Cardiac fibroblast (primary cell): ENCODE data around the gene COL4A2.

Source experiments
- DNase-seq, 2 donors: peaks; one replicate each; pipeline versions ENCODE4 v3.0.0 to v3.0.0-alpha.2; 2010; ENCODE audit warnings: low read depth in 2 of 2
- H3K4me3 ChIP-seq, 2 donors: replicated peaks in 1 of 2; 1 replicate in 1 of 2; 2 replicates in 1 of 2; pipeline ENCODE4 v1.5.1; 2011; ENCODE audit warnings: low read depth in 2 of 2, low read length in 2 of 2, mild to moderate bottlenecking in 2 of 2, moderate library complexity in 1 of 2
- TF ChIP-seq, protein P1 (sequence below): IDR thresholded peaks from one replicate; pipeline ENCODE4 v1.5.1; 2011; ENCODE audit warnings: low read depth, mild to moderate bottlenecking, low read length, inconsistent platforms

The COL4A2 gene

DNA sequence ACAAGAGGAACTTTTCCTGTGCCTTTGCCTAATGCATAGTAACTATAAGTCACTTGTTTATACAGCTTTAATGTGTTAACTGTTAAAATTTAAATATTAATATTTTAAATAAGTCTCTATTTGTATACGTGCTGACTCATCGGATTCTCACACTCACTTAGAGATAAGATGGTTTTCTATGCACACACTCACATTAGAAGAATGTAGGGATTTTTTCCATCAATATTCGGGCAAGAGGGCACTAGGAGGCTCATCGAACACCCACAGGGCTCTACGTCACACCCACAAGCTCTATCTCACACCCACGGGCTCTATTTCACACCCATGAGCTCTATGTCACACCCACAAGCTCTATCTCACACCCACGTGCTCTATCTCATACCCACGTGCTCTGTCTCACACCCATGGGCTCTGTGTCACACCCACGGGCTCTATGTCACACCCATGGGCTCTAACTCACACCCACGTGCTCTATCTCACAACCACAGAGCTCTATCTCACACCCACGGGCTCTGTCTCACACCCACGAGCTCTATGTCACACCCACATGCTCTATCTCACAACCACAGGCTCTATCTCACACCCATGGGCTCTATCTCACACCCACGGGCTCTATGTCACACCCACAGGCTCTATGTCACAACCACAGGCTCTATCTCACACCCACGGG lies 73.4 kb downstream of the COL4A2 start:
- TF ChIP-seq, protein P1, sequence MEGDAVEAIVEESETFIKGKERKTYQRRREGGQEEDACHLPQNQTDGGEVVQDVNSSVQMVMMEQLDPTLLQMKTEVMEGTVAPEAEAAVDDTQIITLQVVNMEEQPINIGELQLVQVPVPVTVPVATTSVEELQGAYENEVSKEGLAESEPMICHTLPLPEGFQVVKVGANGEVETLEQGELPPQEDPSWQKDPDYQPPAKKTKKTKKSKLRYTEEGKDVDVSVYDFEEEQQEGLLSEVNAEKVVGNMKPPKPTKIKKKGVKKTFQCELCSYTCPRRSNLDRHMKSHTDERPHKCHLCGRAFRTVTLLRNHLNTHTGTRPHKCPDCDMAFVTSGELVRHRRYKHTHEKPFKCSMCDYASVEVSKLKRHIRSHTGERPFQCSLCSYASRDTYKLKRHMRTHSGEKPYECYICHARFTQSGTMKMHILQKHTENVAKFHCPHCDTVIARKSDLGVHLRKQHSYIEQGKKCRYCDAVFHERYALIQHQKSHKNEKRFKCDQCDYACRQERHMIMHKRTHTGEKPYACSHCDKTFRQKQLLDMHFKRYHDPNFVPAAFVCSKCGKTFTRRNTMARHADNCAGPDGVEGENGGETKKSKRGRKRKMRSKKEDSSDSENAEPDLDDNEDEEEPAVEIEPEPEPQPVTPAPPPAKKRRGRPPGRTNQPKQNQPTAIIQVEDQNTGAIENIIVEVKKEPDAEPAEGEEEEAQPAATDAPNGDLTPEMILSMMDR: no peak

DNA sequence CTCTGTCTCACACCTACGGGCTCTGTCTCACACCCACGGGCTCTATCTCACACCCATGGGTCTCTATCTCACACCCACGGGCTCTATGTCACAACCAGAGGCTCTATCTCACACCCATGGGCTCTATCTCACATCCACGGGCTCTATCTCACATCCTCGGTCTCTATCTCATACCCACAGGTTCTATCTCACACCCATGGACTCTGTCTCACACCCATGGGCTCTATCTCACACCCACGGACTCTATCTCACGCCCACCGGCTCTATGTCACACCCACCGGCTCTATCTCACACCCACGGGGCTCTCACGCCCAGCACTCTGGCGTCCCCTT lies 73.9 kb downstream of the COL4A2 start:
- H3K4me3 ChIP-seq: no peak overlapping the region
- TF ChIP-seq, protein P1: no peak
- no peak for DNase-seq

More for the DNA sequence above, 73.4 kb downstream of the COL4A2 start:
- DNase-seq: peak; percentile 86 to 90
- no peak overlapping the region for H3K4me3 ChIP-seq

DNA sequence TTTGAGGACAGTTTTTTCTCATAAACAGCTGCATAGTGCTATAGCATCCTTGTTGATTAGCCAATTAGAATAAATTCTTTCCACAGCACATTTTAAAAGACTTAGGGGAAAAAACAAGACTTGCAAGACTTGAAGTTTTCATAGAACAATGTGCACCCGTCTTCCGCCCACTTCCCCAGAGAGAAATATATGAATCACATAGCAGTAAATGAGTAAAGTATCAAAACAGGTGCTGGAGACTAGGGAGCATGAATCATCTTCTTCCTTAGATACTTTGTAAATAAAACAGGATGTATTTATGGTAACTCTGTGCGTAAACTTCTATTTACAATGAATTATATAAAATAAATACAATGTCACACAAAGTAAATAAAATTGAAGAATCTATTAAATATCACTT lies 75.1 kb downstream of the COL4A2 start:
- TF ChIP-seq, protein P1: no peak
- peak; percentile 85 to 98 for DNase-seq
- H3K4me3 ChIP-seq: no peak overlapping the region

DNA sequence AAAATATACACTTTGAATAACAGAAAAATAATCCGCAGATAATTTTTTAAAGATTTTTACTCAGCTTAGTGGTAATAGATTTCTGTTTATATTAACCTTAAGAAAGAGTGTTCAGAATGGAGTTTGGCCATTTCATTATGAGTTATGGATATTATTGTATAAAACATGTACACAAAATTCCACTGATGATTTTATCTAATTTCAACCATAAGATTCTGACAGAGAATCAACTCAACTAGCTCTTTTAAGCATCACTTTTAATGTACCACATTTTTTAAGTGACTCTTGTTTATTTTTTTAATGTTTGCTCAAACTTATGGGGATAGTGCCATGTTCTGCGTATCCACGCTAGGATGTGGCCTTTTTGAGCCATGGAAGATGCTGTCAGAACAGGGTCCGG lies 75.7 kb downstream of the COL4A2 start:
- H3K4me3 ChIP-seq: no peak overlapping the region
- DNase-seq: no peak
- TF ChIP-seq, protein P1: no peak

DNA sequence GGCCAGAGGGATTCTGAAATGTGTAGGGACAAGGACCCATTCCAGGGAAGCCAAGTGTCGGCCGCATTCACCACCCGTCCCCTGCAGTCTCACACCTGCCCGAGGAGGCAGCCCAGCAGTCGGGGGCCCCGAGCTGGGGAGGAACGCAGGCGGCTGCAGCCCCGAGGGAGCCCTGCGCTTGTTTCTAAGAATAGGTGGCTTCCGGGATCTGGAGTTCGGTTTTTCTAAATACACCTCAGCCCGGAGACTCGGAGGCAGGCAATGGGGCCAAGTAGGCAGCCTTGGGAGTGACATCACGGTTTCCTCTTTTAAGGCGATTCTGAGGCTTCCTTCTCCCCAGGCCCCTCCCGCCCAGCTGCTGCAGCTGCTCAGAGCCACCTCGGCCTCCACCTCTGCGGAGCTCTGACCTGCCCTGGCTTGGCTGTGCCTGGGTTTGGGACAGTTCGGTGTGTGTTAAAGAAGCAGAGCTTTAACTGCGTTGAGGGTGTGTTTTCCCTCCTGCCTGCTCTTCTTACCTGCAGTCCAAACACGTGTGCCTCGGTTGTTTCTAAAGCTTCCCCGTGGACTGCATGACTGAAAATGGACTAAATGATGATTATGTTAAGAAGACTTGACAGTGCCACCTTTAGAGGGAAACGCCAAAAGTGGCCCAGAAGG lies 80.5 kb downstream of the COL4A2 start:
- DNase-seq: peak; percentile 67 to 90
- TF ChIP-seq, protein P1: no peak
- H3K4me3 ChIP-seq: no peak overlapping the region

DNA sequence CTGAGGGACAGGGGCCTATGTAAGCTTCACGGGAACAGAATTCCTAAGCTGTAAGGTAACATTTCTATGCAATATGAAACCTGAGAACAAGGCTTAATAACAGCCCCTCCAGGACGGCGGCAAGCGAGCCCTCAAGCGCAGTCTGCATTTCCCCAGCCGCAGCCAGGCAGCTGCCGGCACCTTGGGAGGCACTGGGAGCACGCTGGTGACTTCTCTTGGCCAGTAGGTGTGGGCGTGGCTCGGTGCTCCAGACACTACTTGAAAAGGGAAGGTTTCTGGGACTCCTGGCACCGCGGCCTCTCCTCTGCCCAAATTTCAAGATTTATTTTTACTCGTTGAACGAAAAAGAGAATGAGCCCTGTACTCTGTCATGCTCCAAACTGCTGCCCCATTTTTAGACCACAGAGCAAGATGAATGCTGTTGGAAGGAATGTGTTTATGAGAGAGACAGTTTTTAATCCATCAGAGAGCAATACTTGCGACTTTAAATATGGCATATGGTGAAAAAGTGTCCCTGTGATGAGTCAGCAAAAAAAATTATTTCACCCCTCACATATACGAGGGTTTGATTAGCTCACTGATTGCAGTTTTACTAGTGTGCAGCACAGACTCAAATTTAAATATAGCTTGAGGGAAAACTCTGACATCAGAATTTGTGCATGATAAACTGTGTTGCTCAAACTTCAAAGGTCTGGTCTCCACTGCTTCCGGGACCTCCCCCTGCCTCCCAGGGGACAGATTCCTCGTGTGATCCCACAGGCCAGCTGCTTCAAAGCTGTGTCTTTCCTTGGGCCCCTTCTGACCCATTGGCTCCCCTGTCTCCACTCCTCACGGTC lies 81.2 kb downstream of the COL4A2 start:
- TF ChIP-seq, protein P1: no peak
- peak; percentile 81 to 93 for DNase-seq
- H3K4me3 ChIP-seq: no peak overlapping the region
